Stimulated activated CD8-positive, alpha-beta memory T cell treated with anti-CD3 and anti-CD28 coated beads, Interleukin-4, amount 100 ng/mL, for 4 hours (primary cell): Measurements from ENCODE around the gene GIPC1.
"Not testable (repeated sequence)": the region's sequence is repeated elsewhere in the genome, so short reads cannot be mapped to it uniquely, and the experiment has no call there.

Experiments used
- DNase-seq, 2 donors: peaks; one replicate each; pipeline ENCODE4 v3.0.0-alpha.2; 2020; ENCODE audit warnings: low read depth in 2 of 2, low spot score in 1 of 2

Gene GIPC1

GRCh38 chr19:14472202-14472938, 23.6 kb downstream of the GIPC1 start:
- peak; percentile 72 to 93 for DNase-seq

- no peak for DNase-seq
Measured at GRCh38 chr19:14471436-14472187, 24.3 kb downstream of the GIPC1 start.

GRCh38 chr19:14470031-14470876, 25.7 kb downstream of the GIPC1 start:
- no peak for DNase-seq

GRCh38 chr19:14467816-14468215, 28.1 kb downstream of the GIPC1 start:
- no peak for DNase-seq

GRCh38 chr19:14467391-14467790, 28.5 kb downstream of the GIPC1 start:
- DNase-seq, result no peak

GRCh38 chr19:14463747-14464146, 32.2 kb downstream of the GIPC1 start:
- DNase-seq, result no peak

GRCh38 chr19:14462401-14462800, 33.5 kb downstream of the GIPC1 start:
- DNase-seq, result not testable (repeated sequence)

GRCh38 chr19:14460935-14461334, 35.0 kb downstream of the GIPC1 start:
- DNase-seq, result no peak

- peak in 1 of 2 donors; percentile 24 for DNase-seq
Measured at GRCh38 chr19:14459703-14460102, 36.2 kb downstream of the GIPC1 start.

- not testable (repeated sequence) for DNase-seq
Measured at GRCh38 chr19:14452303-14452702, 43.6 kb downstream of the GIPC1 start.

GRCh38 chr19:14450876-14451275, 45.1 kb downstream of the GIPC1 start:
- DNase-seq, result no peak

GRCh38 chr19:14450168-14450874, 45.6 kb downstream of the GIPC1 start:
- peak in 1 of 2 donors; percentile 30 for DNase-seq

GRCh38 chr19:14449321-14449720, 46.6 kb downstream of the GIPC1 start:
- DNase-seq, result no peak

GRCh38 chr19:14446336-14447036, 49.4 kb downstream of the GIPC1 start:
- DNase-seq, result no peak

GRCh38 chr19:14443632-14444216, 52.2 kb downstream of the GIPC1 start:
- DNase-seq, result no peak

GRCh38 chr19:14442891-14443631, 52.9 kb downstream of the GIPC1 start:
- DNase-seq, result no peak

- no peak for DNase-seq
Measured at GRCh38 chr19:14441041-14441938, 54.6 kb downstream of the GIPC1 start.

GRCh38 chr19:14440049-14440448, 55.9 kb downstream of the GIPC1 start:
- peak in 1 of 2 donors; percentile 61 for DNase-seq
